ENCODE results near the gene TRPV3. TPM values are rescaled to one million over a fixed set of nuclear protein-coding genes. Genes with fewer than 3 reads are reported as not detected.

The TRPV3 gene
- total RNA-seq, 2 experiments from 2014 or later = 0.25 to 0.67 TPM

GRCh38 chr17:3544365-3544764, 13.2 kb downstream of the TRPV3 start:
- DNase-seq (no peak), ATAC-seq (no peak)
- intact Hi-C loops (cut with micrococcal nuclease) = no loop called here
- peaks cover 3% of the 10 kb centered on the region for H3K4me1 Mint-ChIP-seq (ENCODE audit: low read depth)
- CTCF ChIA-PET = no interaction called here
- H3K9me3 Mint-ChIP-seq = no peaks in the 10 kb centered on the region
- H3K36me3 Mint-ChIP-seq (ENCODE audit: low read depth) = no peaks in the 10 kb centered on the region
- peaks cover 3% of the 10 kb centered on the region for H3K27me3 Mint-ChIP-seq
- no peak overlapping the region for H3K4me3 Mint-ChIP-seq
- TF ChIP-seq CTCF (IDR thresholded peaks at IDR 0.05) = no peak
- no peak overlapping the region for H3K27ac Mint-ChIP-seq
- POLR2A ChIA-PET = no interaction called here

- no peak for TF ChIP-seq CTCF (IDR thresholded peaks at IDR 0.05)
- Mint-ChIP-seq H3K27ac (no peak overlapping the region), H3K36me3 (ENCODE audit: low read depth) (no peaks in the 10 kb centered on the region), H3K9me3 (no peaks in the 10 kb centered on the region), H3K4me3 (no peak overlapping the region), H3K27me3 (peaks cover 3% of the 10 kb centered on the region), H3K4me1 (ENCODE audit: low read depth) (peaks cover 3% of the 10 kb centered on the region)
- ChIA-PET CTCF (no interaction called here), POLR2A (no interaction called here)
- intact Hi-C loops (cut with micrococcal nuclease) = no loop called here
- ATAC-seq = no peak
- no peak for DNase-seq
These were observed 14.2 kb downstream of the TRPV3 start for GRCh38 chr17:3543453-3543852.

- Mint-ChIP-seq H3K9me3 (no peaks in the 10 kb centered on the region), H3K4me1 (ENCODE audit: low read depth) (peaks cover 3% of the 10 kb centered on the region), H3K36me3 (ENCODE audit: low read depth) (no peaks in the 10 kb centered on the region), H3K4me3 (no peak overlapping the region), H3K27ac (no peak overlapping the region), H3K27me3 (peaks cover 3% of the 10 kb centered on the region)
- intact Hi-C loops (cut with micrococcal nuclease) = no loop called here
- no peak for TF ChIP-seq CTCF (IDR thresholded peaks at IDR 0.05)
- DNase-seq (no peak), ATAC-seq (no peak)
- CTCF ChIA-PET = no interaction called here
- POLR2A ChIA-PET = no interaction called here
These were observed 15.1 kb downstream of the TRPV3 start for GRCh38 chr17:3542410-3543088.

GRCh38 chr17:3539881-3540540, 17.6 kb downstream of the TRPV3 start:
- CTCF ChIA-PET = no interaction called here
- peaks cover 4% of the 10 kb centered on the region for H3K27me3 Mint-ChIP-seq
- TF ChIP-seq CTCF (IDR thresholded peaks at IDR 0.05) = no peak

GRCh38 chr17:3536716-3537115, 20.9 kb downstream of the TRPV3 start:
- CTCF ChIA-PET = interaction anchor here (1.6 kb wide), 1 partner anchor 111 kb away, joined by 9 read pairs; no protein-coding TSS in a partner anchor

More at GRCh38 chr17:3539881-3540540, 17.6 kb downstream of the TRPV3 start:
- intact Hi-C loops (cut with micrococcal nuclease) = no loop called here
- no peak for ATAC-seq
- POLR2A ChIA-PET = no interaction called here
- H3K9me3 Mint-ChIP-seq = no peaks in the 10 kb centered on the region
- DNase-seq = no peak
- H3K36me3 Mint-ChIP-seq (ENCODE audit: low read depth) = no peaks in the 10 kb centered on the region
- H3K27ac Mint-ChIP-seq = no peak overlapping the region
- peaks cover 3% of the 10 kb centered on the region for H3K4me1 Mint-ChIP-seq (ENCODE audit: low read depth)
- H3K4me3 Mint-ChIP-seq = no peak overlapping the region

More at GRCh38 chr17:3536716-3537115, 20.9 kb downstream of the TRPV3 start:
- intact Hi-C loops (cut with micrococcal nuclease) = no loop called here
- POLR2A ChIA-PET = no interaction called here
- H3K27ac Mint-ChIP-seq = no peak overlapping the region
- DNase-seq = no peak
- ATAC-seq = no peak
- H3K27me3 Mint-ChIP-seq = peaks cover 2% of the 10 kb centered on the region
- no peak overlapping the region for H3K4me3 Mint-ChIP-seq
- H3K9me3 Mint-ChIP-seq = no peaks in the 10 kb centered on the region
- TF ChIP-seq CTCF (IDR thresholded peaks at IDR 0.05) = no peak
- no peaks in the 10 kb centered on the region for H3K36me3 Mint-ChIP-seq (ENCODE audit: low read depth)
- H3K4me1 Mint-ChIP-seq (ENCODE audit: low read depth) = peaks cover 7% of the 10 kb centered on the region

Measured in activated CD8-positive, alpha-beta T cell treated with anti-CD3 and anti-CD28 coated beads for 36 hours (primary cell).